Activated CD4-positive, alpha-beta T cell treated with anti-CD3 and anti-CD28 coated beads, Interleukin-2, amount 50 U/mL, for 1 hour (primary cell): Measurements from ENCODE around the gene SLC17A5.
"Not testable (repeated sequence)": the region's sequence is repeated elsewhere in the genome, so short reads cannot be mapped to it uniquely, and the experiment has no call there.

ENCODE experiments used
- DNase-seq: peaks from one replicate; pipeline ENCODE4 v3.0.0-alpha.2; 2020

The SLC17A5 gene, protein sequence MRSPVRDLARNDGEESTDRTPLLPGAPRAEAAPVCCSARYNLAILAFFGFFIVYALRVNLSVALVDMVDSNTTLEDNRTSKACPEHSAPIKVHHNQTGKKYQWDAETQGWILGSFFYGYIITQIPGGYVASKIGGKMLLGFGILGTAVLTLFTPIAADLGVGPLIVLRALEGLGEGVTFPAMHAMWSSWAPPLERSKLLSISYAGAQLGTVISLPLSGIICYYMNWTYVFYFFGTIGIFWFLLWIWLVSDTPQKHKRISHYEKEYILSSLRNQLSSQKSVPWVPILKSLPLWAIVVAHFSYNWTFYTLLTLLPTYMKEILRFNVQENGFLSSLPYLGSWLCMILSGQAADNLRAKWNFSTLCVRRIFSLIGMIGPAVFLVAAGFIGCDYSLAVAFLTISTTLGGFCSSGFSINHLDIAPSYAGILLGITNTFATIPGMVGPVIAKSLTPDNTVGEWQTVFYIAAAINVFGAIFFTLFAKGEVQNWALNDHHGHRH

DNA sequence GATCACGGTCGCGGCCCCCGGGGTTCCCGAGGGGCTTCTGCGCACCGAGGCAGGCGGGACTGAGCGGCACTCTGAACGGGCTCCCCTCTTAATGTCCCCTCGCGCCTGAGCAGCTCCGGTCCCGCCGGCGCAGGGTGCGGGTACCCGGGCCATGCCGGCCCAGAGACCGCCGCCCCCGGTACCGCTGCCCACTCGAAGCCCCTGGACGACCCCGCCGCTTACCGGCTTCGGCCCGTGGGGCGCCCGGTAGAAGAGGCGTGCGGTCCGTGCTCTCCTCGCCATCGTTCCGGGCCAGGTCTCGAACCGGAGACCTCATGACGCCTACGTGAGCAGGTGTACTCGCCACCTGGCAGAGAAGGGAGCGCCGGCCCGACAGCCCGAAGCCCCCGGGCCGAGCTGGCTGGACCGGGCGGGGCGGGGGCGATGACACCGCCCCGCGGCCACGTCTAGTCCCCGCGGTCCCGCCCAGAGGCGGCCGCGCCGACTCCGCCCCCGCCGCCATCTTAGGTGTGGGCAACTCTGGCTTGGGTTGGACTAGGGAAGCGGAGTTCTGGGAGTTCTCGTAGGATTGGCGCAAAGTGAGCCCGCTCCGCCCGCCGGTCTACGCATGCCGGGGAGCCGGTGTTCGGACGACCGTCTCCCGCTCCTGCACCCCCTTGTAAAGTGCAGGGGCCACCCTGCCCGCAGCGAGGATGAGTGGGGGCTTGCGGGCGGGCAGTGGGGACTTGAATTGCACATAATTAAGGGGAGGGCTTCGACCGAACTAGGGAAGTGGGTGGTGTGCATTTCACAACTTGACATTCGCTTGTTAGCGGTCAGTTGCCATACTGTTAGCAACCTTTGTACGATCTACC, at the start of gene SLC17A5:
Gene SLC17A5 (minus strand): TSS at position 422 of the 854 bp plus-strand sequence. CDS start 106 bp downstream, at position 316.
- peak; percentile 86 for DNase-seq

DNA sequence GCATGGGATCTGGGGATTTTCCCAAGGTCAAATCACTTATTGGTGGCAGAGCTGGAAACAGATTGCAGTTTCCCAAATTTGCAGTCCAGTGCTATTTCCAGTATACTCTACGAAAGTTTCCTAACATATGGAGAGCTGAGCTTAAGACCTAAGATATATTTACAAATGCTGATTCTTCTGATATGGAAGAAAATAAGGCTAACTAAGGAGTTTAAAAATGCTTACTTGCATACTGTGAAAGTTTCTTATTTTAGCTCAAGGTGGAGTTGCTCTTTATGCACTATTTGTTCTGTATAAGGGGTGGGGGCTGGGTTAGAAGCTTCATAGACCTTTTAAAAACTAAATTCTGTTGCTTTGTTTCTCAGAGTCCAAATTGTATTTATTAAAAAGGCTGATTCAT, 49.7 kb upstream of the SLC17A5 start:
- DNase-seq, result no peak

DNA sequence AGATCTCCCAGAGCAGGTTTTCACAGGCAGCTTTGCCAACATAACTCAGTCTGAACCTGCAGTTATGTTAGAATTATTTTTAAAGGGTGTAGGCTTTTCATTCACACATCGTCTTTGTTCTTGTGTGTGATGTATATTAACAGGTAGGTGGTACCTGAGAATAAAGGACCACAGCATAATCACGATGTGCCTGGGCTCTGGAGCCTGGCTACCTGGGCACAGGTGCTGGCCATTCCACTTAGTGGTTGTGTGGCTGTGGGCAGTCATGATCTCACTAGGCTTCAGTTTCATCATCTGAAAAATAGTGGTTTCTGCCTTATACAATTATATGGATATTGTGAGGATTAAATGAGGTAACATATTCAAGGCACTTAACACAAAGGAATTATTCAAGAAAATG, 48.7 kb upstream of the SLC17A5 start:
- no peak for DNase-seq

DNA sequence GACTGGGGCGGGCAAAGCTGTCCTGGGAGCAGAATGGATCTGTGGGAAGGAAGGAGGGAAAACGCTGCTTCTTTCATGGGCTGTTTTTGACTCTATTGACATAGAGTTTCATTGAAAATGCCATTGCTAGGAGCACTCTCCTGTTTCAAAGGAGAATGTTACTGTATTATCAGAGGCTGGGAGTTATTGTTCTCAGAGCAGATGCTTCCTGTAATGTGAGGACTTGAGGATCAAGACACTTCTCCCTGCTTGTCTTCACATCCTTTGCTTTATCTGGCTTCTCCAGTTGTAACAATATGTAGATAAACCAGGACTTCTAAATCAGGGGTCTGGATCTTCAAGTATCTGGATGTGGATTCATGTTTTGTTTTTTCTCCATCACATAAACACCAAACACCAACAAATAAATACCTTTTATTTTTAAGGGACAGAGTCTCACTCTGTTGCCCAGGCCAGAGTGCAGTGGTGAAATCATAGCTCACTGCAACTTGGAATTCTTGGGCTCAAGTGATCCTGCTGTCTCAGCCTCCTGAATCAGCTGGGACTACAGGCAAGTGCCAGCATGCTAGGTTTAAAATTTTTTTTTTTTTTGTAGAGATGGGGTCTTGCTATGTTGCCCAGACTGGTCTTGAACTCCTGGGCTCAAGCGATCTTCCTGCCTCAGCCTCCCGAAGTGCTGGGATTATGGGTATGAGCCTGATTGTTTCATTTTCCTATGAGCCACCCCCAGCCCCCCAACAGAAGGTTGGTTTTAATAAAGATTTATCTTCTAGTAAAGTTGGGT, 46.1 kb upstream of the SLC17A5 start:
- DNase-seq, result no peak

DNA sequence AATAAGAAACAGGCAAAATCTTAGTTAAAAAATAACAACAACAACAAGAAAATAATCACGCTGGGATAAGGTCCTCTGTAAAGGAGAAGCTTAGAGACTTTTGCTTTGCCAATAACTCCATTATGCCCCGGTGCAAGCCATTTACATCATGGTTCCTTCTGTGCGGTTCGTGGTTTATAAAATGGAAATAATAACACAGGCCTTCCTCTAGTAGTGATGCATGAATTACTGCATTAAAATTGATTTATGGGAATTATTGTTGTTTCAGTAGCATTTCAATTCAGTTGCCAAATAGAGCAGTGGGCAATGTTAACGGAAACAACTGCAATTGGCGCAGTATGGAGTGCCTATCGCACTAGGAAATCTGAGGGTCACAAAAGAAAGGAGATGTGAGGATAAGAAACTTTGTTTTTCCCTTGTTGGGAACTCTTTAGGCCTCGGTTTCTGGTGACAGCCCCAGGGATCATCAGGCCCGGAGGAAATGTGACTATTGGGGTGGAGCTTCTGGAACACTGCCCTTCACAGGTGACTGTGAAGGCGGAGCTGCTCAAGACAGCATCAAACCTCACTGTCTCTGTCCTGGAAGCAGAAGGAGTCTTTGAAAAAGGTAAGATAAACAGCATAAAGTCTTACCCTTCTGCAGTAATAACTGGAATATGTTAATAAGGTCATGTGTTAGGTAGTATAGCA, 43.3 kb upstream of the SLC17A5 start:
- DNase-seq, result no peak

DNA sequence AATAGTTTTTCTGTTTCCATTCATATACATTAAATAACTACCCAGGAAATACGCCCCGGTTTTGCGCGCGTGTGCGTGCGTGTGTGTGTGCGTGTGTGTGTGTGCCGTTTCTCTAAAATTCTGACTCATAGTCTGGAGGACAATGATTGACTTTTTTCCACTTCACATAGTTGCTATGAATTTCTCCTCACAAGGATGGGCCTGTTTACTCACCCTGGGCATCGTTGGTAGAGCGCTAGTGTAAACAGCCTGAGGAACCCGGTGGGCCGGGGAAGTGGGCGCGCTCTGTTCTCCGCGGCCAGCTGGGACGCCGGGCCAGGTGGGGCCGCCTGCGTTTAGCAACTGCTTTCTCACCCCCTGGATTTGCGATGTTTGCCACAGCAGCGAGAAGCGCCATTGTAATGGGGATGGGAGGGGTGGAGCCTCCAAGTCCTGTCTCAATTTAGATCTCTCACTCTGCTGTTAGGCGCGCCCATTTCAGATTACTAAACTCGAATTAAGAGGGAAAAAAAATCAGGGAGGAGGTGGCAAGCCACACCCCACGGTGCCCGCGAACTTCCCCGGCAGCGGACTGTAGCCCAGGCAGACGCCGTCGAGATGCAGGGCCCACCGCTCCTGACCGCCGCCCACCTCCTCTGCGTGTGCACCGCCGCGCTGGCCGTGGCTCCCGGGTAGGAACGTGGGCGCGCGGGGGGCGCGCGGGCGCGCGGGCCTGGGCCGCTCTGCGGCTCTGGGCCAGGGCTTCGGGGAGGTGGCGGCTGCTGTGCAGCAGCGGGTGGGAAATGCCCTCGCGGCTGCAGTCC, 42.0 kb upstream of the SLC17A5 start, which contains the start of gene CD109:
Gene CD109 (plus strand): TSS at position 585 of the 803 bp plus-strand sequence. CDS start 13 bp downstream, at position 598.
- peak; percentile 42 for DNase-seq

DNA sequence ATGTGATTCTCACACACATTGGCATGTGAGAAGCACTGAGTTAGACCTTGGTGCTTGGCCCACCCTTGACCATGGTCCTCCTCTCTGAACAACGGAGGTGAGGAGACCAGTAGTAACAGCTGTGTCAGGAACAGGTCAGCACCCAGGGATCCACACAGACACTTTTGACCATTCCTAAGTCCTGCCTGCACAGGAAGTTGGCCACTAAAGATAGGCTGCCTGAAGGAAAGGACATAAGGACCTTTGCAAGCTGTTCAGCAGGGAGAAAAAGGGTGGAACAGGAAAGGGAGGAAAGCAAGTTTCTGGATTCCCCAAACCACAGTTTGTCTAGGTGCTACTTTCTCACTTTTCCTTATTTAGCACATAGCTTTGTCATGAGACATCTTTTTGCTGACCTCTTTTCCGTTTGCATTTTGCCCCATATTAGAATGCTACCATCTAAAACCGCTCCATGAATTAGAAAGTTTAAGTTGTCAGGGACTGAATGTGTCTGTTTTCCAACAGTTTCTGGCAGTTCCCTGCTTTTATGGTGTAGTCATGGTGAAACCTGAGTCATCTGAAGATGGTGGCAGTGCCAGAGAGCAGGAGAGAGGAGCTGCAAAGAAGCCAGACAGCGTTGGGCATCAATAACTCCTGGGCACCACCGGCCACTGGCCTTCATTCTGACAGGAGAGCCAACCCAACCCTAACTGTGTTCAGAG, 41.1 kb upstream of the SLC17A5 start:
- no peak for DNase-seq

DNA sequence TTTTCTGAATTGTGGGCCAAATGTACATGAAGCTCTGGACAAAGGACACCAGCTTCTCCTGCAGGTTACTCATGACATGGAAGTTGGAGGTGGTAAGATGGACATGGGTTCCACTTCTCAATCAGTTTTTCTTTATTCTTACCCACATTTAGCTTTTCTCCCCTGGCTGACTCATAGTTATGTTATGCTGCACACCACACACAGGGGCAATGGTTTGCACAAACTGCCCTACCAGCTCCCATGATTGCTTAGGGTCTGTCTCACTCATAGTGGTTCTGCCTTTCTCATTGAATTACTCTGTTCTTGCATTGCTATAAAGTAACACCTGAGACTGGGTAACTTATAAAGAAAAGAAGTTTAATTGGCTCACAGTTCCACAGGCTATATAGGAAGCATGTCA, 37.7 kb upstream of the SLC17A5 start:
- no peak for DNase-seq

DNA sequence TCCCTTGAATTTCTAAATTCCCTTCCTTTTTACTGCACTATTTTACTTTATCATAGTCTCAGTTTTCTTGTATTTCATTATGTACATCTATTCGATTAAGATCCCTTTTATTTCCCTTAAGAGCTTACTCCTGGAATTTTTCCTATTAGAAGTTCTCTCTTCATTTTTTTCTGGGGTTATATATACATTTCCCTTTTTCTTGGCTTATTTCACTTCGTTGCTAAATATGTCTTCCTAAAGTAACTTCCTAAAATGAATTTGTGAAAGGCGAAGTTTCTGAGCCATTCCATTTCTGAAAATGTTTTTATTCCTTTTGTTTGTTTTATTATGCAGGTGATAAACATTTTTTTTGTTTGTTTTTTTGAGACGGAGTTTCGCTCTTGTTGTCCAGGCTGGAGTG, 36.3 kb upstream of the SLC17A5 start:
- no peak for DNase-seq

DNA sequence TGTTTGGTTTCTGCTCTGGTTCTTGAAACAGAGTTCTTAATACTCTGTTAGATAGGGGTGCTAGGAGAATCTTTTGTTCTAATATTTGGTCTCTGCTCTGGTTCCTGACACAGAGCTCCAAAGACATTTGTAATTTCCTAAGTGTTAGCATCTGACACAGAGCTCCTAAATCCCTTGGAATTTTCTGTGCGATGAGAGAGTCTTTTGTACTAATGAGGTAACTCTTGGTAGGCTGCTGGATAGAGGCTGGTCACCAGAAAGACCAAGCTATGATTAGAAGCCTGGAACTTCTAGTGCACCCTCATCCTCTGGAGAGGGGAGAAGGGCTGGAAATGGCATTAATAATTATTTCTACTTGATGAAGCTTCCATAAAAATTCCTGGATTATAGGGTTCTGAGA, 34.6 kb upstream of the SLC17A5 start:
- no peak for DNase-seq

DNA sequence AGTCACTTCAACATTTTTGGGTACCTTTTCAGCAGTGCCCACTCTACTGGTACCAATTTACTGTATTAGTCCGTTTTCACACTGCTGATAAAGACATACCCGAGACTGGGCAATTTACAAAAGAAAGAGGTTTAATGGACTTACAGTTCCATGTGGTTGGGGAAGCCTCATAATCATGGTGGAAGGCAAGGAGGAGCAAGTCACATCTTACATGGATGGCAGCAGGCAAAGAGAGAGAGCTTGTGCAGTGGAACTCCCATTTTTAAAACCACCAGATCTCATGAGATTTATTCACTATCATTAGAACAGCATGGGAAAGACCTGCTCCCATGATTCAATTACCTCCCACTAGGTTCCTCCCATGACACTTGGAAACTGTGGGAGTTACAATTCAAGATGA, 29.8 kb upstream of the SLC17A5 start:
- DNase-seq, result not testable (repeated sequence)

DNA sequence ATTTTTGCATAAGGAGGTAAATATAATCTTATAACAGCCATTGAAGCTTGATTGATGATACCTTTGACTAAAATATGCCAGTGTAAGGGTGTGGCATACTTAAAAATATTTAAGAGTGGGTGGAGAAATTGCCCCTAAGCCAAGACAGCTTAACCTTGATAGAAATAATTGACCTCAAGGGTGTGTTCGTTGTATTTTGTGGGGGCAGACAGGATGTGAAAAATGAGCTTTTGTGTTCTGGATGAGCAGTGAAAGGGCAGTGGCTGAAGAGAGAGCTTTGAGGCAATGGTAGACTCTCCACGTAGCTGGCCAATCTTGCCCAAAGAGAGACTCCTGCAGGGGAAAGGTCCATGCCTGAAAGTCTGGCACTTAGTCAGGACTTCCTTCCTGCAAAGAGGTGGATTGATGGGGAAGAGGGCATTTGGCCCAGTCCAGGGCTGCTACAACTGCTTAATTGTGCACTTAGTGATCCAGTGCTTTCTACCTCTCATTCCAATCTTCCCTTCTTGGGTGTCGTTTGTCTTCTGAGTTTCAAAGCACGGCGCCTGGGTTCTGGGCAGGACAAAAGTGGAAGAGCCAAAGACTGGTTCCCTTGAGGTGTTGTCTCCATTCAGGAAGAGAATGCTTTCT, 26.6 kb upstream of the SLC17A5 start:
- no peak for DNase-seq

DNA sequence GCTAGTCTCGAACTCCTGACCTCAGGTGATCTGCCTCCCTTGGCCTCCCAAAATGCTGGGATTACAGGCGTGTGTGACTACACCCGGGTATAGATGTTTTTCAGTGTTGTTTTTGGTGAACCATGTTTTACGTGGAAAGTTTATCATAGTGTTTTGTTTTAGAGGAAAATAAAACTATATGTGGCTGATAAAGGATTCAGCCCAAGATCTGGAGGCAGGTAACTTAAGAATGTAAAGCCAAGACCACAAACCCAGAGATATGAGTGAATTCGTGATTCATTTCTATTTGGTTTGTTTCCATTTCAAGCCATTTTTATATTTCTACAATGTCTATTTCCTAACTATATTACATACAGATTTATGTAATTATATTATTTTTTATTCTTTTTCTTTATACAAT, 26.1 kb upstream of the SLC17A5 start:
- DNase-seq, result not testable (repeated sequence)

DNA sequence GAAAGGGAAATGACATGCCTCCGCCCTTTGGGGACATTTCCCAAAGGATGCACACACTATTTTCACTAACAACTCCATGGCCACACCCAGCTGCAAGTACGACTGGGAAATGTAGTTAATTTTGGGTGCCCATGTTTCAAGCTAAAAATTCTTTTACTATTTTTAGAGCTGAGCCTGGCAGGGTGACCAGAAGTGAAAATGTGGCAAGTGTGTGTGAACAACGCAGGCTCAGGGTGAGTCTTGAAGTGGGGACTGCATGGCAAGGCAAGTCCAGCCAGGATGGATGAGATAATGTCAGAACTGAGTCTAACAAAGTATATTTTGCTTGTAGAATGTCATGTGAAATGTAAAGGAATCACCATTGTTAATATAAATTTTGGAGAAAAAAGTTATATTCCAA, 25.2 kb upstream of the SLC17A5 start:
- no peak for DNase-seq

DNA sequence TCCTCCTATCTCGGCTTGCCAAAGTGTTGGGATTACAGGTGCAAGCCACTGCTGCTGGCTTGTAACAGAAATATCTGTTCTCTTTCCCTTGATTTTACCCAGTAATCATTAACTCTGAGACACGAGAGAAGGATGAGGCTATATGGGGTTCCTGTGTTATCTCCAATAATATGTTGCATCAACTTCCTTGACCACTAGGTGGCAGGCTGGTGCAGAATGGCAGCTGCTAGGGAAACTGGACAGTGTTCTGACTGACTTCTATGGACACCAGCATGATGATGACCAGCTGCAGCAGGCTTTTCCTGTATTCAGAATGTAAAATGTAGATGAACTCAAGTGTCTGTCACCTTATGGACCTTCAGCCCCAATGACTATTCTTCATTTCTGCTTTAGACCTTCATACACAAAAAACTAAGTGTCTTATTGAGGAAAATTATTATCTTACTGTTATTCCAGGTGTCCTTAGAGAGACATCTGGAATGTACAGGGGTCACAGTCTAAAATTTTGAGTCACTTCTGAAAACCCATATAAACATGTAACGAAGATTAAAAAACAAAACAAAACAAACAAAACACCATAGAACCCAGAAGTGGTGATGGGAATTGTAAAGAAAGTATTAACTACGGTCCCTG, 21.8 kb upstream of the SLC17A5 start:
- peak; percentile 61 for DNase-seq

DNA sequence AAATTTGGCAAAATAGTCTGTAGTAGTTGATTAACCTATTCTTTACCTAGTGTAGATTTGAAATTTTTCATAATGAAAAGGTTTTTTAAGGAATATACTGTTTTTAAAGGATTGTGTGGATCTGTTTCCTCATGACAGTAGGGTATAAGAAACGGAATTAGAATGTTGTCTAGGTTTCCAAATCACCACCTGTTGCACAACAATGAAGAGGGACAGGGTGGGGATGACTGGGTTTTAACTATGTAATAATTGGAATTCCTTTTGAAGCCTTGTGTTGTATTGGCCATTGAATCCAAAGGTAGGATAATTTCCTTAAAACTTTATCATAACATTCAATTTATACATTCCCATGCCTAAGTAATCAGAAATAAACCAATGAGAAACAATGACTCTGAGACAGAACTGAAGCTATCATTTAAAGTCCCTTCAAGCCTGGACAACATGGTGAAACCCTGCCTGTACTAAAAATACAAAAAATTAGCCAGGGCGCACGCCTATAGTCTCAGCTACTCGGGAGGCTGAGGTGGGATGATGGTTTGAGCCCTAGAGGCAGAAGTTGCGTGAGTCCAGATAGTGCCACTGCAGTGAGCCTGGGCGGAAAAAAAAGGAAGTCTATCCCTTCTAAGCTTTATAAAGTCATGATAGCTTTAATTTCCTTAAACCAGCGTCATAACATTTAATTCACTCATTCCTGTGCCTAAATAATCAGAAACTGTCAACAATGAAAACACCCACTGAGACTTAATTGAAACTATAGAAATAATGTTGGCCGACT, 18.3 kb upstream of the SLC17A5 start:
- DNase-seq, result no peak

DNA sequence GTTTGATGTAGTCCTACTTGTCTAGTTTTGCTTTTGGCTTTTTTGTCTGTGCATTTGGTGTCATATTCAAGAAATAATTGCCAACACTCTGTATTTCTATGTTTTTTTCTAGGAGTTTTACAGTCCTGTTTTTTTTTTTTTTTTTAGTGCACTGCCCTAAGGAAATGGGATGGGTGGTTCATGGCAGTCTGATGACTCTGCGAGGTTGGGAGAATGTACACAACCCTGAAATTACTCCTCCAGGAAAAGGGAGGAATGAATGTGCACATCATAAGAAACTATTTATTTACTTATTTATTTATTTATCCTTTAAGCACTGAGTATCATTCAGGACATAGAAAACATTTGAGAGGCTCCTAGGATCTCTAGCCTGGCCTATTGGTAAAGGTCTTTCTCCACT, 15.2 kb upstream of the SLC17A5 start:
- no peak for DNase-seq

DNA sequence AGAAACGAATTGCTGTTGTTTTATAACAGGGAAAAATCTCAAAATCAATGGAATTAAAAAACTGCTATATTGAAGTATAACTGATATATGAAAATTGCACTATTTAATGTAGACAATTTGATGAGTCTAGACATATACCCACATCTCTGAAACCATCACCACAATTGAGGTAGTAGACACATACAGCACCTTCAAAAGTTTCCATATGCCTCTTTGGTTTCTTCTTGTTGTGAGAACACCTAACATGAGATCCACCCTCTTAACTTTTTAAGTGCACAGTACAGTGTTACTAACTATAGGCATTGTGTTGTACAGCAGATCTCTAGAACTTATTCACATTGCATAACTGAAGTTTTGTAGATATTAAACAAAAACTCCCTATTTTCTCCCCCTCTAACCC, 14.0 kb upstream of the SLC17A5 start:
- DNase-seq, result no peak

DNA sequence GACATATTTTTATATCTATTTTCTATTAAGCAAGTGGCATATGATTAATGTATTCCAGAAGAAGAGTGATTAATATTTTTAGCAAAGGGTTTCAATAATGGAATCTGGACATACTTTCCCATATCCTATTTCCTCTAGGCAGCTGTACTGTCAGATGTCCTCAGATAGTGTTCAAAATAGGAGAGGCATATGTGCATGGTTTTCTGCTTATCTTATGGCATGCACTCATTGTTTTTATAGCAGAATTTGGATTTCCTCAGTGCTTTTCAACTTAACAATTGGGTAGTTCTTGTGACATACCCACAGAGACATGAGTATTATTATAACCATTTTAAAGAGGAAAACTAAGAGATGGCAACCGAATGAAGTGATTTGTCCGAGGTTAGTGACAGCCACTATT, 12.6 kb upstream of the SLC17A5 start:
- no peak for DNase-seq
